Hematopoietic multipotent progenitor cell treated with erythropoietin and hydrocortisone succinate and interleukin-3 and kit ligand, for 17 days (in vitro differentiated cells): ENCODE measurements around the gene DUSP6.
"Not testable (repeated sequence)": the region's sequence is repeated elsewhere in the genome, so short reads cannot be mapped to it uniquely, and the experiment has no call there.

ENCODE experiments used
- DNase-seq: peaks from one replicate; pipeline ENCODE4 v3.0.0-alpha.2; 2015; ENCODE audit warnings: low spot score

The DUSP6 gene

GRCh38 chr12:89351489-89352241 lies 636 bp downstream of the DUSP6 start:
- no peak for DNase-seq

GRCh38 chr12:89350630-89351488 lies 1.4 kb downstream of the DUSP6 start:
- no peak for DNase-seq

DNA sequence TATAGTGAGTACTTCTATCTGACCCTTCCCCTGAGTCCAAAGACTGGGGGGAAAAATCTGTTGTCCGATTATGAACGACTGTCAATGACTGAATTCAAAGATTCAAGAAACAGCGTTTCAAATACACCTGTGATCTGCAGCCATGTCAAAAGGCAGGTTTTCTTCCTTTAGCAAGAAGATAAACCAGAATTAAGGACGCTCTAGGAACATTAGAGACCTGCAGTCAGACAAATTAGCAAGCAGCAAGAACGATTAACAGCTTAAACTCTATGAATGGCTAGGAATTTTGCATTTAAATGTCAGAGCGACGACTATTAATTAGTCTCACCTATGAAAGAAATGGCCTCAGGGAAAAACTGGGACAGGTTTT lies 2.1 kb downstream of the DUSP6 start:
- no peak for DNase-seq

DNA sequence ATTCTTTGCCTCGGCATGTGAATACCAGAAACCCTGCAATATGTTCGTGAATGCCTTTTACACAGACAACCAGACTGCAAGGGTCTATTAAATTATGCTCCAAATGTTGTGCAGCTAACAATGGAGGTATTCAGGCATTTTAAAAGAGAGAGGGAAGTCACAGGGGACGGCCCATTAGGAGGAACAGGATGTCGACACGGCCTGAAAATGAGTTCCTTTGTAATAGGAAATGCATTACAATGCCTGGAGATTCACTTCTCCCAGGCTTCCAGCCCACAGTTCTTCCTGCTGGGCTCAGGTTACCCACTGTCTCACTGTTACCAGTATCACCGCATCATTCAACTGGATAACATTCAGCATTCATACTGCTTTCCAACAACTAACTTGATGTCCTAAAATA lies 2.5 kb downstream of the DUSP6 start:
- no peak for DNase-seq

DNA sequence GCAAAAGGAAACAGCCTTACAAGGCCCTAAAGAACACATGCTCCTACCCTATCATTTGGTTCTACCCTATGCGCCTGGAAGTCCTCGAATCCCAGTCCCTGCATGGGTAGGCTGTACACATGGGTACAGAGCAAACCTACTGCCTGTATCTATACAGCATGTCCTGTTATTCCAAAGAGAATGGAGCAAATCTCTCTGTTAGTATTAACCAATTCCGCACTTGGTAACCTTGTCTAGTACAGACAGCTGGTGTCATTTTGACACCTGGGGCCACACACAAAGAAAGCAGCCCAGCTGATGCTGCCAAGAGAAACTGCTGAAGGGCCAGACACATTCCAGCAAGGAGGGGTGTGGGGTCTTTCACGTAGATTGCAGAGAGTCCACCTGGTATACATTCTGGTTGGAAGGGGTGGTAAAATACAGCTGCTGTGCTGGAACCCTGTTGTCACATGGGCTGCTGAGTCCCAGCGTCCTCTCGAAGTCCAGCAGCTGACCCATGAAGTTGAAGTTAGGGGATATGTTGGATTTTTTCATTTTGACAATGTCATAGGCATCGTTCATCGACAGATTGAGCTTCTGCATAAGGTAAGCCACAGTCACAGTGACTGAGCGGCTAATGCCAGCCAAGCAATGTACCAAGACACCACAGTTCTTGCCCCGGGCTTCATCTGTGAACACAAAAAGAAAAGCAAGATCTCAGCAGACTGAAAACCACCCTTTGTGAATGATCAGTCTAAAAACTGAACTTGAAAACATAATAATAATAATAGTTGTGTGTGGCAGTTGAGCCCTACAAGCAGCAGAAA lies 3.2 kb downstream of the DUSP6 start:
- no peak for DNase-seq

DNA sequence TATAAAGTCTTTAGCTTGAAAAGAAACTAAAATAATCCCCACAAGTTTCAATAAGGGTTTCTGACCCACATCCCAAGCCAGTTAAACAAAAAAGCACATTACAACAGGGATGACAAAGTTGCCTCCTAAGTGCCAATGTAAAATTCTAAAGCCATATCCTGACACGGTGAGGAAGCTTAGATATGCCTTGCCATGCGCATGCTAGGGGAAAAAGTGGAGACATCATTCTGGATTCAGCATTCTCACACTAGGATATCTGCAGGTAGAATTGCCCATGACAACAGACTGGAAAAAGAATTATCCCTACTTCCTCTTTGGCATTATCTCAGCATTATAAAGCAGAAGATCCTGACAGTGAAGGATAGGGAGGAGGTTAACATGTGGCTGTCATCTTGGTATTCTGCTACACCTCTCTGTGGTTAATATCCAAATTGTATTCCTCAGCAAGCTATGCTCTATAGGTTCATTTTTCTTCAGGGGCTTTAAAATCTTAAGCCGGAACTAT lies 4.9 kb downstream of the DUSP6 start:
- no peak for DNase-seq

DNA sequence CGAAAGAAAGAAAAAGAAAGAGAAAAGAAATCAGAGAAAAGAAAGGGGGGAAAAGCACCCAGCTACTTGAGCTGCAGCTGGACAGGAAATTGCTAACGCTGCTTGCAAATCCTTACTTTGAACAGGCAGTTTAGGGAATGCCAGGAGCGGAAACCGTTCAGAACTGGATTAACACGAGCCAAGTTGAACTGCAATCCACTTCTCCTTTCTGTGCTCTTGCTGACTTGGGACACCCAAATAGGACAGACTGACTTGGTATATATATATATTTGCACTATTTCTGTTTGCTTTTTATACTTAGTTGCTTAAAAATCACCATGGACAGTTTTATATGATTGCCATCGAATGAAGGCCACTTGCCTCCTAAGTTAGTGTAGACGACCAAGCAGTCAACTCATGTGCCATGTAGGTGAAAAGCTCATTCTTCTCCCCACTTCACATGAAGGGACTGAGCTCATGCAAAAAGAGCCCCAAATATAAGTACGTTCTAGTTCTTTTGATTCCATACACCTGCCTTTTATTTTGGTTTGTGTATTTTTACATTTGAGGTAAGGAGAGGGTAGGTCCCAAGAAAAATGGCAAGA lies 5.5 kb downstream of the DUSP6 start:
- no peak for DNase-seq

GRCh38 chr12:89345830-89346740 lies 6.2 kb downstream of the DUSP6 start:
- no peak for DNase-seq

GRCh38 chr12:89345376-89345775 lies 6.9 kb downstream of the DUSP6 start:
- no peak for DNase-seq

- no peak for DNase-seq
Measured at GRCh38 chr12:89344862-89345202, 7.5 kb downstream of the DUSP6 start.

DNA sequence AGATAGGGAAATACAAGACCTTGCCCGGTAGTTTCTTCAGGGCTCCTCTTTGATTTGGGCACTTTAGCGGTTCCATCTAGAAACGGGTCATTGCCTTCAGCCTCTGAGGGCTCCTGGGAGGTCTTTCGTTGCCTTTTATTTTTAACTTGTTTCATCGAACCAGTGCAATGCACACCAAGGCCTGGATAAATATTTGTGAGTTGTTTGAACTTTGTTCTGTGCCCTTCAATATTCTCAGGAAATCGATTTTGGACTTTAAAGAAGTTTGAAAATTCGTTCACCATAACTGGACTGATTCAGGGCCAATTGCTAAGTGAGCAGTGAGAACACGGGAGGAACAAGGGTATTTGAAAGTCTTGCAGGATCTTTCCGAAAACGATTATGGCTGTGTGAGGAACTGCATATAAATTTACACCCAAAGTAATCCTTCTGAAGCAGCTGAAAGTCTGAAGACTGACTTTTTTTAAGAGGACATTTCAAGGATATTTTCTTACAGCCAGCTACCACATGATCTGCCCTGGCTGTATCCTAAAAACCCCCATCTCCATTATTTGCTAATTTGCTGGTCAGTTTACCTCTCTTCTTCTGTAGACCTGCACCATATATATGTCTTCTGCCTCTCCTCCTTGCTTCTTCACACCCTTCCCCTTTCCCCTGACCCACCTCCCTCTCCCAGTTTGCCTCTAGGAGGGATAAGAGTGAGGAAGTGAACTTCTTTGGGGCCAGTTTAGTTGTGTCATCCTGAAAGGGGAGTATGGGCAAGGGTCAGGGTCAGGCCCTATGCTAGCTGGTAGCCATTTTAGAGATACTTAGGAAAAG lies 8.0 kb downstream of the DUSP6 start:
- no peak for DNase-seq

DNA sequence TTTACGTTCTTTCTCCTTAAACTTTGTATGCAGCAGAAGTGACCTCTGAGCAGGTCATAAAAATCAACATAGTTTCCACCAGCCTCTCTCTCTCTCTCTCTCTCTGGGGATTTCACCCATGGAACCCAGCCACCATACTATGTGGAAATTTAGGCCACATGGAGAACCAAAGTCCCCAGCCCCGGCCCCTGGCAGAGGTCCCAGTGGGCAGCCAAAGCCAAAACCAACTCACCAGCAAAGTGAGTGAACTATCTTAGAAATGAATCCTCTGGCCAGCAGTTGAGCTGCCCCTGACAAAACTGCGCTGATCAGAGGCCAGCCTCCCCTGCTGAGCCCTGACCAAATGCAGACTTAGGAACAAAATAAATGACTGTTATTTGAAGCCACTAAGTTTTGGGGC lies 9.2 kb downstream of the DUSP6 start:
- DNase-seq = no peak

GRCh38 chr12:89340861-89341260 lies 11.4 kb downstream of the DUSP6 start:
- DNase-seq = no peak

DNA sequence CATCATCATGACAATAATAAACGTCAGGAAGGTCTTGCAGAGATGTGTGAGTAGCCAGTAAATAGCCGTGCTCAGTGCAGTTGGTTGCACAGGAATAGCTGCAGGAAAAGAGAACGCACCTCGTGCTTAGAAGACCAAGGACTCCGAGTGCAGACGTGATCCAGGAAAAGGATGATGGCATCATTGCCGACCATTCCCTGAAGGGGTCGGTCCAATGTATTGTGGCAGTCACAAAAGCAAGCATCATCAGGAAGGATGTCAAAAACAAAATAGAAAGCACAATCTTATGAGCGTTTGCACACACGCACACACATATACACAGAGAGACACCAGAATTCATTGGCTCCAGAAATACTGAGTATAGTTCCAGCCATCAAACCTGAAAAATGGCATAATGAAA lies 12.8 kb downstream of the DUSP6 start:
- no peak for DNase-seq

- not testable (repeated sequence) for DNase-seq
Measured at GRCh38 chr12:89337136-89337535, 15.2 kb downstream of the DUSP6 start.

GRCh38 chr12:89335452-89336244 lies 16.7 kb downstream of the DUSP6 start:
- no peak for DNase-seq

DNA sequence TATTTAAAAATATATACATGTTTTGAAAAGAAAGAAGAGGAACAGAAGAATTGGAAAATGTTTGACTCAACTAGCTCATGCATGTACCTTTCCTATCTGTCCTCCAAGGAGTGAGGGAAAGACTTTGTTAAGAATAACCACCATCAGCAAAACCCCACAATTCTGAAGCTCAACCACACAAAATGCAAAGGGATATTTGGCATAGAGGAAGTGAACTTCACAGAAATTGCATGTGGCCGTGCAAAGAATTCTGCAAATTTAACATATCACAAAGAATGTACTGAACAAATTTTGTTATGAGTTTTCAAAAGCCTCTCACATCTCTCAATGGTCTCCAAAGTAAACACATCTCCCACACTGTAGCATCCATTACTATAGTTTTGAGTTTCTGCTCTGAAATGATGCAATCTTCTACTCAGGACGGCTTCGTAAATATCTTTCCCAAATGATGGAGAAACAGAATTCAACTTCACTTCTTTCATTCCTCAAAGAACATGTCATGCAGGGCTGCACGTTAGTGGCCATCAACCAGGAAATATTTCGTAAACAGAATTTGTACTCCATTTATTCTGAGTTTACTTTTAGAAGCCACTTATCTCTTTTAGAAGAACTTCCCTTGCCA lies 17.6 kb downstream of the DUSP6 start:
- DNase-seq = no peak

DNA sequence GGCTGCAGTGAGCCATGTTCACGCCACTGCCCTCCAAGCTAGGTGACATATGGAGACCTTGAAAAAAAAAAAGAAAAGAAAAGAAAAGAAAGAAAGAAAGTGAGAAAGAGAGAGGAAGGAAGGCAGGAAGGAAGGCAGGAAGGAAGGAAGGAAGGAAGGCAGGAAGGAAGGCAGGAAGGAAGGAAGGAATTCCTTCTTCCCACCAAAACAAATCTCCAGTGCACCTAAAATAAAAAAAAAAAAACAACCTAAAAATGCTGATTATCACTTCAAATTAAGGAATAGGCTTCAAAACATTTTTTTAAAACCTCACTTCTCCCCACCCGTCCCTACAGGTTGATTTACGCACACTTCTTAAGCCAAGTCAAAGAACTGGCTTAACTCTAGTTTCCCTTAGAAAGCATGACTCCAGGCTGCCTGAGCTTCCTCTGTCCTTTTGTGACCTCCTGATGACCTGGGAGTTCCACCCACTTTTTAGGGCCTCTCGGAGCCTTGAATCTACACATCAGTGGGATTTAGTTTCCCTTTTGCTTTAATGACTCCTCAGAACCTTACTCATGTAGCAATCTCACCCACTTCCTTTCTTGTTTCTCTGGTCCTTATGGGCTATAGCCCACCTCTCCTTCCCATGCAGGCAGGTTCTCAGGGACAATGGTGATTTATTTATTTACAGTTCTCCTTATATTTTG lies 18.6 kb downstream of the DUSP6 start:
- DNase-seq = no peak
